HL-60 (cell line): ENCODE data around the gene ETV6.

Source experiments
- DNase-seq, 2 experiments: peaks; one replicate each; pipeline ENCODE4 v3.0.0-alpha.2; 2010 to 2020; ENCODE audit warnings: low read depth in 1 of 2, low spot score in 1 of 2
- H3K27ac ChIP-seq: fragments of 250-450 bp; sonication (Bioruptor Pico); replicated peaks from 2 replicates; pipeline ENCODE4 v1.5.1; 2020; ENCODE audit warnings: mild to moderate bottlenecking, moderate library complexity
- H3K27me3 ChIP-seq: fragments of 250-450 bp; sonication (Bioruptor Pico); 2 replicates; pipeline ENCODE4 v1.5.1; 2021; ENCODE audit warnings: mild to moderate bottlenecking, moderate library complexity; ENCODE audit not compliant: insufficient read depth, poor library complexity, severe bottlenecking
- H3K4me3 ChIP-seq: replicated peaks from 2 replicates; pipeline ENCODE4 v1.5.1; 2011; ENCODE audit warnings: mild to moderate bottlenecking, control low read depth, low read length; ENCODE audit not compliant: insufficient read depth
- CTCF ChIP-seq: IDR thresholded peaks from one replicate; pipeline ENCODE4 v1.5.1; 2011; ENCODE audit warnings: low read length, control low read depth, inconsistent platforms; ENCODE audit not compliant: insufficient read depth
- GABPA ChIP-seq: IDR thresholded peaks from 2 replicates; pipeline ENCODE4 v1.6.1; 2012; ENCODE audit warnings: low read depth
- POLR2AphosphoS5 ChIP-seq: IDR thresholded peaks from 2 replicates; pipeline ENCODE4 v1.6.1; 2012; ENCODE audit warnings: low read depth
- REST ChIP-seq: IDR thresholded peaks from 2 replicates; pipeline ENCODE4 v1.6.1; 2012; ENCODE audit warnings: low read depth; ENCODE audit not compliant: insufficient replicate concordance
- SPI1 ChIP-seq: IDR thresholded peaks from 2 replicates; pipeline ENCODE4 v1.6.1; 2012; ENCODE audit warnings: low read depth, mild to moderate bottlenecking, borderline replicate concordance

The ETV6 gene

GRCh38 chr12:11653215-11653753 is 3.8 kb downstream of the ETV6 start:
- DNase-seq = peak in 1 of 2 experiments; percentile 85
- H3K27ac ChIP-seq = peak overlapping the region; percentile 96
- H3K27me3 ChIP-seq = no peaks in the 10 kb centered on the region
- peak overlapping the region; percentile 58 for H3K4me3 ChIP-seq
- TF ChIP-seq GABPA (no peak), SPI1 (peak; percentile 55; the same call in 1 of the 2 replicates), POLR2AphosphoS5 (peak; percentile 87; the same call in 1 of the 2 replicates), CTCF (no peak), REST (no peak)

GRCh38 chr12:11654338-11654737 is 4.9 kb downstream of the ETV6 start:
- DNase-seq = peak in 1 of 2 experiments; percentile 37
- TF ChIP-seq SPI1 (no peak), CTCF (no peak), POLR2AphosphoS5 (no peak), GABPA (no peak)
- Histone ChIP-seq H3K27ac (peak overlapping the region; percentile 96), H3K27me3 (no peaks in the 10 kb centered on the region), H3K4me3 (no peak overlapping the region)

- peak overlapping the region; percentile 96 for H3K27ac ChIP-seq
- no peak overlapping the region for H3K4me3 ChIP-seq
- TF ChIP-seq GABPA (no peak), SPI1 (no peak), CTCF (no peak), POLR2AphosphoS5 (no peak), REST (no peak)
- no peak for DNase-seq
- no peaks in the 10 kb centered on the region for H3K27me3 ChIP-seq
These were observed 5.3 kb downstream of the ETV6 start for GRCh38 chr12:11654802-11655201.

- H3K27me3 ChIP-seq = no peaks in the 10 kb centered on the region
- TF ChIP-seq POLR2AphosphoS5 (no peak), CTCF (no peak), REST (no peak), GABPA (no peak), SPI1 (no peak)
- no peak for DNase-seq
These were observed 6.4 kb downstream of the ETV6 start for GRCh38 chr12:11655842-11656241.

More at GRCh38 chr12:11655842-11656241, 6.4 kb downstream of the ETV6 start:
- peak overlapping the region; percentile 96 for H3K27ac ChIP-seq
- H3K4me3 ChIP-seq = no peak overlapping the region
